H9 (cell line): Measurements from ENCODE around the gene MNS1. TPM values are rescaled to one million over a fixed set of nuclear protein-coding genes. Genes with fewer than 3 reads are reported as not detected.

Source experiments
- DNase-seq: peaks from one replicate; pipeline ENCODE4 v3.0.0-alpha.2; 2017
- H2AFZ ChIP-seq: one replicate; pipeline ENCODE4 v1.6.1; 2013; ENCODE audit warnings: mild to moderate bottlenecking, low read length, control low read depth, moderate library complexity
- H2AK5ac ChIP-seq: 2 replicates; pipeline ENCODE4 v1.6.1; 2013; ENCODE audit warnings: low read length, control low read depth, mixed read lengths; ENCODE audit not compliant: insufficient read length
- H2BK120ac ChIP-seq: one replicate; pipeline ENCODE4 v1.6.1; 2013; ENCODE audit warnings: low read depth, mild to moderate bottlenecking, low read length, control low read depth, inconsistent platforms; ENCODE audit not compliant: poor library complexity, severe bottlenecking
- H2BK12ac ChIP-seq: 2 replicates; pipeline ENCODE4 v1.6.1; 2013; ENCODE audit warnings: low read length, control low read depth, mixed read lengths, low read depth; ENCODE audit not compliant: insufficient read length
- H2BK15ac ChIP-seq: 2 replicates; pipeline ENCODE4 v1.6.1; 2013; ENCODE audit warnings: low read depth, low read length, control low read depth
- H2BK20ac ChIP-seq: one replicate; pipeline ENCODE4 v1.6.1; 2013; ENCODE audit warnings: low read depth, mild to moderate bottlenecking, low read length, control low read depth, inconsistent platforms; ENCODE audit not compliant: poor library complexity, severe bottlenecking
- H2BK5ac ChIP-seq: 2 replicates; pipeline ENCODE4 v1.6.1; 2013; ENCODE audit warnings: low read length, control low read depth, mixed read lengths; ENCODE audit not compliant: insufficient read length
- H3K14ac ChIP-seq: 2 replicates; pipeline ENCODE4 v1.6.1; 2013; ENCODE audit warnings: low read length, control low read depth; ENCODE audit not compliant: insufficient read depth
- H3K18ac ChIP-seq: 2 replicates; pipeline ENCODE4 v1.6.1; 2013; ENCODE audit warnings: low read depth, mild to moderate bottlenecking, mixed read lengths, low read length, control low read depth; ENCODE audit not compliant: insufficient read length
- H3K23ac ChIP-seq: 2 replicates; pipeline ENCODE4 v1.6.1; 2013; ENCODE audit warnings: low read length, control low read depth, mixed read lengths, low read depth; ENCODE audit not compliant: insufficient read length
- H3K23me2 ChIP-seq: 2 replicates; pipeline ENCODE4 v1.6.1; 2013; ENCODE audit warnings: low read depth, mild to moderate bottlenecking, mixed read lengths, low read length, control low read depth; ENCODE audit not compliant: insufficient read length, poor library complexity, severe bottlenecking
- H3K27ac ChIP-seq: 2 replicates; pipeline ENCODE4 v1.5.1; 2013; ENCODE audit warnings: low read length, control low read depth, mixed read lengths, low read depth; ENCODE audit not compliant: insufficient read length
- H3K27me3 ChIP-seq: 2 replicates; pipeline ENCODE4 v1.6.1; 2013; ENCODE audit warnings: low read length, control low read depth, inconsistent platforms; ENCODE audit not compliant: insufficient read depth
- H3K4ac ChIP-seq: 2 replicates; pipeline ENCODE4 v1.6.1; 2013; ENCODE audit warnings: low read depth, mild to moderate bottlenecking, control low read depth, inconsistent platforms, low read length, moderate library complexity
- H3K4me1 ChIP-seq: 2 replicates; pipeline ENCODE4 v1.6.1; 2013; ENCODE audit warnings: low read length, control low read depth, inconsistent platforms; ENCODE audit not compliant: insufficient read depth
- H3K4me2 ChIP-seq: 2 replicates; pipeline ENCODE4 v1.6.1; 2013; ENCODE audit warnings: low read length, control low read depth, mixed read lengths; ENCODE audit not compliant: insufficient read length, insufficient read depth
- H3K56ac ChIP-seq: 2 replicates; pipeline ENCODE4 v1.6.1; 2013; ENCODE audit warnings: low read depth, mild to moderate bottlenecking, mixed read lengths, low read length, control low read depth; ENCODE audit not compliant: insufficient read length
- H3K79me1 ChIP-seq: 2 replicates; pipeline ENCODE4 v1.6.1; 2013; ENCODE audit warnings: low read depth, mild to moderate bottlenecking, moderate library complexity, low read length, control low read depth, inconsistent platforms; ENCODE audit not compliant: insufficient read depth, poor library complexity, severe bottlenecking
- H3K79me2 ChIP-seq: 2 replicates; pipeline ENCODE4 v1.6.1; 2013; ENCODE audit warnings: low read length, control low read depth, inconsistent platforms; ENCODE audit not compliant: insufficient read depth
- H3K9ac ChIP-seq: 2 replicates; pipeline ENCODE4 v1.6.1; 2013; ENCODE audit warnings: low read length, control low read depth, mixed read lengths; ENCODE audit not compliant: insufficient read length; ENCODE audit errors: extremely low read depth
- H3K9me3 ChIP-seq: one replicate; pipeline ENCODE4 v1.6.1; 2013; ENCODE audit warnings: low read depth, low read length, inconsistent platforms; ENCODE audit not compliant: control insufficient read depth
- H3T11ph ChIP-seq: one replicate; pipeline ENCODE4 v1.6.1; 2013; ENCODE audit warnings: mild to moderate bottlenecking, low read length, control low read depth, inconsistent platforms
- H4K20me1 ChIP-seq: one replicate; pipeline ENCODE4 v1.6.1; 2013; ENCODE audit not compliant: control insufficient read depth, insufficient read length, insufficient read depth
- H4K5ac ChIP-seq: 2 replicates; pipeline ENCODE4 v1.6.1; 2013; ENCODE audit warnings: low read depth, mild to moderate bottlenecking, mixed read lengths, low read length, control low read depth; ENCODE audit not compliant: insufficient read length
- H4K8ac ChIP-seq: replicated peaks from 2 replicates; pipeline ENCODE4 v1.6.1; 2013; ENCODE audit warnings: low read length, control low read depth, mixed read lengths, low read depth; ENCODE audit not compliant: insufficient read length
- H4K91ac ChIP-seq: 2 replicates; pipeline ENCODE4 v1.6.1; 2013; ENCODE audit warnings: low read depth, mild to moderate bottlenecking, moderate library complexity, mixed read lengths, low read length, control low read depth; ENCODE audit not compliant: insufficient read length
- H3K27ac Mint-ChIP-seq, 3 experiments: 2 replicates in 2 of 3; 3 replicates in 1 of 3; pipeline ENCODE4 v1.8.0; 2020 to 2021; ENCODE audit warnings: mixed read lengths in 3 of 3, mild to moderate bottlenecking in 1 of 3, moderate library complexity in 1 of 3
- H3K27me3 Mint-ChIP-seq: 2 replicates; pipeline ENCODE4 v1.8.0; 2021; ENCODE audit warnings: low read depth, mild to moderate bottlenecking, moderate library complexity, mixed read lengths
- H3K36me3 Mint-ChIP-seq, 3 experiments: 2 replicates in 2 of 3; 3 replicates in 1 of 3; pipeline ENCODE4 v1.8.0; 2020 to 2021; ENCODE audit warnings: low read depth in 3 of 3, mixed read lengths in 3 of 3; ENCODE audit not compliant: insufficient read depth in 1 of 3
- H3K4me1 Mint-ChIP-seq, 2 experiments: 2 replicates each; pipeline ENCODE4 v1.8.0; 2020; ENCODE audit warnings: mixed read lengths in 2 of 2
- H3K4me3 Mint-ChIP-seq, 2 experiments: 2 replicates in 1 of 2; 3 replicates in 1 of 2; pipeline ENCODE4 v1.8.0; 2020 to 2021; ENCODE audit warnings: mild to moderate bottlenecking in 2 of 2, mixed read lengths in 2 of 2, moderate library complexity in 1 of 2
- H3K9me3 Mint-ChIP-seq, 2 experiments: 2 replicates in 1 of 2; 3 replicates in 1 of 2; pipeline ENCODE4 v1.8.0; 2020; ENCODE audit warnings: mild to moderate bottlenecking in 2 of 2, mixed read lengths in 2 of 2, moderate library complexity in 1 of 2
- CTCF ChIP-seq: fragments of 200-600 bp; sonication (generic); conservative IDR thresholded peaks from 3 replicates; pipeline ENCODE4 v1.8.0; 2021; ENCODE audit warnings: antibody characterized with exemption, mild to moderate bottlenecking
- whole genome bisulfite sequencing: extraction: QIAGEN DNeasy Blood & Tissue Kit; methylation state at CpG from one replicate; pipeline ENCODE4 v1.1.7; 2013; ENCODE audit warnings: missing lambda C conversion rate, low lambda C conversion rate, mixed read lengths; ENCODE audit not compliant: insufficient read length; ENCODE audit errors: extremely low coverage; 5-methylcytosine and 5-hydroxymethylcytosine counted together
- total RNA-seq: library from RNA; stranded (reverse); gene quantifications from 2 replicates; pipeline ENCODE4 v1.2.1, GENCODE V29; 2021

Gene MNS1
- total RNA-seq, 1 experiment from 2014 or later = 4.2 TPM

GRCh38 chr15:56394909-56395308, 70.0 kb downstream of the MNS1 start:
- WGBS = no CpG with 5 or more reads among the region's 1 CpG
- DNase-seq = no peak
- no peak overlapping the region for H2BK5ac ChIP-seq

More at GRCh38 chr15:56394909-56395308, 70.0 kb downstream of the MNS1 start:
- H3K27ac Mint-ChIP-seq = no peak overlapping the region
- H3K9me3 Mint-ChIP-seq = peaks cover 24 to 27% of the 10 kb centered on the region in 2 experiments
- Histone ChIP-seq H2AFZ (no peak overlapping the region), H4K91ac (no peak overlapping the region), H2AK5ac (no peak overlapping the region), H3K27me3 (no peaks in the 10 kb centered on the region), H3K4me1 (no peaks in the 10 kb centered on the region), H3K14ac (no peak overlapping the region), H3K23ac (no peak overlapping the region), H3K79me2 (no peaks in the 10 kb centered on the region), H4K8ac (no peak overlapping the region), H2BK120ac (no peak overlapping the region), H3K9ac (no peak overlapping the region), H3K23me2 (no peaks in the 10 kb centered on the region), H3K56ac (no peak overlapping the region), H3K4me2 (no peak overlapping the region), H3K18ac (no peak overlapping the region), H4K5ac (no peak overlapping the region), H4K20me1 (no peaks in the 10 kb centered on the region), H3K4ac (no peak overlapping the region), H2BK12ac (no peak overlapping the region), H2BK15ac (no peak overlapping the region), H3K79me1 (no peaks in the 10 kb centered on the region), H2BK20ac (no peak overlapping the region), H3T11ph (no peak overlapping the region), H3K27ac (no peak overlapping the region), H3K9me3 (no peaks in the 10 kb centered on the region)
- H3K4me3 Mint-ChIP-seq = no peak overlapping the region
- TF ChIP-seq CTCF = no peak
- H3K36me3 Mint-ChIP-seq = peaks cover 24 to 47% (median 35%) of the 10 kb centered on the region in 3 experiments
- H3K4me1 Mint-ChIP-seq = peaks cover 12 to 14% of the 10 kb centered on the region in 2 experiments
- H3K27me3 Mint-ChIP-seq = no peaks in the 10 kb centered on the region
